ENCODE results near the gene CLRN2.
"Not testable (repeated sequence)": the region's sequence is repeated elsewhere in the genome, so short reads cannot be mapped to it uniquely, and the experiment has no call there.

CLRN2 gene

GRCh38 chr4:17504081-17504480, 10.9 kb upstream of the CLRN2 start:
- no peak for DNase-seq (ENCODE audit: low spot score)

- DNase-seq (ENCODE audit: low spot score): no peak
These were observed 4.4 kb upstream of the CLRN2 start for GRCh38 chr4:17510582-17510981.

- DNase-seq (ENCODE audit: low spot score): no peak
These were observed 3.9 kb upstream of the CLRN2 start for GRCh38 chr4:17511051-17511450.

- peak; percentile 20 for DNase-seq (ENCODE audit: low spot score)
These were observed 3.4 kb upstream of the CLRN2 start for GRCh38 chr4:17511509-17511949.

GRCh38 chr4:17511950-17512795, 2.8 kb upstream of the CLRN2 start, which contains the start of gene QDPR:
QDPR (minus strand) TSS chr4:17512090; CDS start chr4:17512054, 36 bp downstream.
- peak; percentile 86 for DNase-seq (ENCODE audit: low spot score)

- DNase-seq (ENCODE audit: low spot score): no peak
These were observed 1.8 kb upstream of the CLRN2 start for GRCh38 chr4:17512973-17513665.

GRCh38 chr4:17515445-17516407, 761 bp downstream of the CLRN2 start:
- no peak for DNase-seq (ENCODE audit: low spot score)

GRCh38 chr4:17516980-17517379, 2.0 kb downstream of the CLRN2 start:
- DNase-seq (ENCODE audit: low spot score): no peak

GRCh38 chr4:17517664-17518063, 2.7 kb downstream of the CLRN2 start:
- DNase-seq (ENCODE audit: low spot score): no peak

GRCh38 chr4:17521595-17521994, 6.6 kb downstream of the CLRN2 start:
- DNase-seq (ENCODE audit: low spot score): no peak

GRCh38 chr4:17523662-17524061, 8.7 kb downstream of the CLRN2 start:
- DNase-seq (ENCODE audit: low spot score): no peak

- no peak for DNase-seq (ENCODE audit: low spot score)
These were observed 11.9 kb downstream of the CLRN2 start for GRCh38 chr4:17526695-17527477.

- no peak for DNase-seq (ENCODE audit: low spot score)
These were observed 13.7 kb downstream of the CLRN2 start for GRCh38 chr4:17528551-17529165.

GRCh38 chr4:17531538-17532285, 16.7 kb downstream of the CLRN2 start:
- DNase-seq (ENCODE audit: low spot score): no peak

GRCh38 chr4:17534705-17535104, 19.7 kb downstream of the CLRN2 start:
- DNase-seq (ENCODE audit: low spot score): no peak

- DNase-seq (ENCODE audit: low spot score): no peak
These were observed 20.3 kb downstream of the CLRN2 start for GRCh38 chr4:17535242-17535641.

GRCh38 chr4:17535906-17536305, 20.9 kb downstream of the CLRN2 start:
- no peak for DNase-seq (ENCODE audit: low spot score)

GRCh38 chr4:17537060-17537459, 22.1 kb downstream of the CLRN2 start:
- not testable (repeated sequence) for DNase-seq (ENCODE audit: low spot score)

GRCh38 chr4:17544205-17544604, 29.2 kb downstream of the CLRN2 start:
- DNase-seq (ENCODE audit: low spot score): peak; percentile 18

- no peak for DNase-seq (ENCODE audit: low spot score)
These were observed 29.9 kb downstream of the CLRN2 start for GRCh38 chr4:17544831-17545234.
